Right ventricle myocardium superior (tissue), 1 donor: ENCODE data around the gene TSLP. TPM values are rescaled to one million over a fixed set of nuclear protein-coding genes. Genes with fewer than 3 reads are reported as not detected.
A peak's percentile ranks its signal among the peaks of the same experiment; 100 is the strongest.

Experiments
- ATAC-seq: fragments of 200-7000 bp; cut with Tn5 transposase; one replicate; pipeline ENCODE4 v1.9.1; 2020; ENCODE audit warnings: mild to moderate bottlenecking; ENCODE audit not compliant: poor library complexity
- DNase-seq: peaks from one replicate; pipeline ENCODE4 v3.0.0-alpha.2; 2020
- intact Hi-C: fragments of 100-400 bp; cut with DNase I; formaldehyde crosslinking; loops from one replicate; pipeline ENCODE4 v1.11.2; 2022
- total RNA-seq: library from RNA; stranded (reverse); fragmentation: NEBNext Ultra II Directional; extraction: Animal tissue kit (Norgen Biotek cat#: 25700); gene quantifications from one replicate; pipeline ENCODE4 v1.2.1, GENCODE V29; 2021
- donor health status: DM: no; HTN: yes; CAD: no; lungs with severe emphysema.

Gene TSLP
- total RNA-seq, 1 donor from 2014 or later, result 4.5 TPM

DNA sequence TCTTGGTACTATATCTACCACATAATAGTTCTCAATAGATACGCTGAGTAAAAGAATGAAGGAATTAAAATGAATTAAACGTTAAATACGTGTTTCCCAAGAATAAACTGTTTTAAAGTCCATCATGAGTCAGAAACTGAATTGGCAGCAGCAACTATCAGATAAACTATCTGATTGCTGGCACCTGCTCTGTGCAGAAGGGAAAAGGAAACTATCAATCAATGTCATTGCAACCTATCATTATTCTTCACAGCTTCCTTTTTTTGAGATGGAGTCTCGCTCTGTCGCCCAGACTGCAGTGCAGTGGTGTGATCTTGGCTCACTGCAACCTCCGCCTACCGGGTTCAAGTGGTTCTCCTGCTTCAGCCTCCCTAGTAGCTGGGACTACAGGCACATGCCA, 11.8 kb downstream of the TSLP start:
- no peak for ATAC-seq
- intact Hi-C loops, result no loop called here
- DNase-seq, result no peak

DNA sequence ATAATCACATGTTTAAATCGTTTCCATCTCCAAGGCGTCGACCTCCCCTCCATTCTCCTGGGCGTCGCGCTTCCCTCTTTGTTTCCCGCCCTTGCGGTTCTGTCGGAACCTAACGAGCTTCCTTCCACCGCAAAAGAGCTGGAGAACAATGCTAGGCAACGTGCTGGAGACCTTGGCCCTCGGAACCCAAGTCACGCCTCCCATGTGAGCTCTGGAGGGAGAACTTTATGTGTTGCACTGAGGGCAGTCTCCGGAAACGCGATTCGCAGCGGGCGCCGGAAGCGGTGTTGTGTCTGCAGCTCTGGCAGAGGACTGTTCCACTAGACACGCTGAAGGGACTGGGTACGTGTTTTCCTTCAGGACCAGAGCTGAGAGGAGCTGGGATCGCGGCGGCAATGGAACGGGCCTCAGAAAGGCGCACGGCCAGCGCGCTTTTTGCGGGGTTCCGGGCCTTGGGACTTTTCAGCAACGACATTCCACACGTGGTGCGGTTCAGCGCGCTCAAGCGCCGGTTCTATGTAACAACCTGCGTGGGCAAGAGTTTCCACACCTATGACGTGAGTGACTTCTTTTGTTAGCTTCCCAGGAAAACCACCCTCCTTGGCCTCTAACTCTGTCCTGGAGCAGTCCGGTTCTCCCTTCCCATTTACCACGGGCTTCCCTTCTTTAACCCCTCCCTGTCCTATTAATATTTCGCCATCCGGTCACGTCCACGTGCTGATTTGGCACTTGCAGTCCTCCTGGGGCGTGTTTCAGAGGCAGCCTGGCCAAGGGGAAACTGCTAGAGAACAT, 20.7 kb downstream of the TSLP start, which contains the start of gene WDR36:
Gene WDR36, plus strand, starts transcription at position 287 of the 792 bp plus-strand sequence. Its CDS starts 109 bp downstream, at position 396.
- ATAC-seq, result peak; percentile 99
- peak; percentile 94 for DNase-seq
- intact Hi-C loops, result loop anchor here (10.0 kb wide), 1 partner anchor 337 kb away; no protein-coding TSS in a partner anchor

DNA sequence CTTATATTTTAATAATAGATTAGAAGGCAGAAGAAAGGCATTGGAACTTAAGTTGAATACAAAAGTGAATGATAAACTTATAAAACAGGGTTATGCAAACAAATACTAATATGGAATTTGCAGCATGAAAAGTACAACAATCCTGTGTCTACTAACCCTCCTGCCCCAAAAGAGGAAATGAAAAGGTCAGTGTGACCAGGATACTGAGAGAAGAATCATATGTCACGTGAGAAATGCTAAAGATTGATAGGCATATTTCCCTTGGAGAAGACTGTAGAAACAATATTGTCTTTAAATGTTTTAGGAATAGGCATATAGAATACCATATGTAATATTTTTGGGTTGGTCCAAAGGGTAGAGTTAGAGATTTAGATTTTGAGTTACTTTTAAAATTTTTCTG, 24.5 kb downstream of the TSLP start:
- ATAC-seq, result no peak
- no peak for DNase-seq
- intact Hi-C loops, result loop anchor here (10.0 kb wide), 1 partner anchor 341 kb away; no protein-coding TSS in a partner anchor

DNA sequence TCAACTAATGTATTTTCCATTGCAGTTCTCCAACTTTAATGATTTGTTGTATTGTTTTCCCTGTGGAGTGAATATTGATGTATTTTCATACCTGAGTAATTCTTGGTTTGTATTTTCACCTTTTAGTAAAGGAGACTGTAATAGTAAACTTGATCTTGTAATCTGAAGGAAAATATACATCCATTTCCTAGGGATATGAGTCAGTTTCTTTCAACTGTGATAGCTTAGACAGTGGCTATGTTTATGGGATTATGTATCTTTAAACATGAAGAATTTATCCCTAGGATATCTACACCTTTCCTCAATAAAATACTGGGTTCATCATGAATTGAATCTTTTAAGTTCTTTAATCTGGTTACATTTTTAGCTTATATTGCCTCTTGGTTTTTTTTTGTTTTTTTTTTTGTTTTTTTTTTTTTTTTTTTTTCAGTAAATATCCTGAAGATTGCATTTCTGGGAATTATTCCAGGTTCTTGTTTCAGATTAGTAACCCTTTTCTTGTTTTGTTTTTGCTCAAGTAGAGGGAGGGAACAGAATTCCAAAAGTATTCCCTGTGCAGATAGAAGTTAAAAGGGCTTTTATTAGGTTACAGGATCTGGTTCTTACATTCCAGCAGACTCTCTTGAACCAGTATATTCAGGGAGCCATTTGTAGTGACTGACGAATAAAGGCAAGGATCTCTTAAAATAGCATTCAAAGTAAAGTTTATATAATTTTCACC, 27.7 kb downstream of the TSLP start:
- ATAC-seq (no peak), DNase-seq (no peak)
- intact Hi-C loops, result loop anchor here (10.0 kb wide), 1 partner anchor 344 kb away; no protein-coding TSS in a partner anchor

DNA sequence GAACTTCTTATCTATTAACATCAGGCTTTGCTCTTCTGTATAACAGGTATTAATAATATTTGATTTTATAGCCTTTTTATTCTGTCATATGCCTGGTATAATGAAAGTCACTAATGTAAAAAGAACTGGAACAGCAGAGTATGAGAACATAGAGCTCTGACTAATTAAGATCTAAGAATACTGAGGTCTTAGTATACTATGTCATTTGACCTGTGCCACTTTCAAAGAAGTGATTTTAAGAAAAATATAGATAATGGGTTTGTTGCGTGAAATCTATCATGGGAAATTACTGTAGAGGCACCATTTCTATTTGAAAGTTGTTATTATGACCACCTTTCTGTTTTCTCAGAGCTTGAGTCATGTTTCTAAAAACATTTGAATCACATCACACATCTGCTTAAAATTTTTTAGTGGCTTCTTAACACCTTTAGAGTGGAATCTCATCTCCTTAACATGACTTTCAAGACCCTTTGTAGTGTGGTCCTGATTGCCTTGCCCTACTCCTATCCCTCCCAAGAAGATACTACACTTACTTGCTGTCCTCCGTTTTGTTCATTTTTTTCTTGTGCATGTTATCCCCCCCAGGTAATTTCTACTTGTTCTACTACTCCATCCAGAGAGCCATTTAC, 34.9 kb downstream of the TSLP start:
- DNase-seq, result no peak
- intact Hi-C loops, result no loop called here
- ATAC-seq, result no peak

DNA sequence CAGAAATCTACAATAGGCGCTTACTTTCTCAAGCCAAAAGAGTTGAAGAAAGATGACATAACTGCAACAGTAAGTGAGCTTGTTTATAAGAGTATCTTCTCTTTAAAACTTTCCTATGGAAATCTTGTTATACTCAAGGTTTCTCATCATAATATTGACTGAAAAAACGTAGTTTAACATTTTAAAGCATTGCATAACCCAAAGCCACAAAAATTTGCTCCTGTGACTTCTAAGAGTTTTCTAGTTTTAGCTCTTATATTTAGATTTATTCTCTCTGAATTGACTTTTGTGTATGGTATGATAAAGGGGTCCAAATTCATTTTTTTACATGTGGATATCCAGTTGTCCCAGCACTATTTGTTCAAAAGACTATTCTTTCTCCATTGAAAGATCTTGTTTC, 35.9 kb downstream of the TSLP start:
- DNase-seq (no peak), ATAC-seq (no peak)
- intact Hi-C loops, result no loop called here

DNA sequence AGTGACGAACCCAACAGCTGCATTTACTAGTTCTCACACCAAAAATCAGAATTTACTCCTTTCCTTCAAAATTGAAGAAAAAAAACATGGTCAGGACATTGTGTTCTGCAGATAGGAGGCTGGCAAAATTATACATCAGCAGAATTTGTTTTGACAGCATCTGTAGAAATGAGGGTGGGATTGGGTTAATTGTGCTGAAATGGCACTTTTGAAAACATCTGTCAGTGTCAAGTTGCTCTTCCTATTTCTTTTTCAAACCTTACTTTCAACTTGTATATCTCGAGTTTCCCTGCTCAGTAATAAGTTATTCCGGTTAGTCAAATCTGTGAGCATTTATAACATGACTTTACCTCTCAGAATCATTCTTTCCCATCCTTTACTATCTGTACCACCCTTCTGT, 40.4 kb downstream of the TSLP start:
- intact Hi-C loops, result no loop called here
- ATAC-seq, result no peak
- DNase-seq, result no peak

DNA sequence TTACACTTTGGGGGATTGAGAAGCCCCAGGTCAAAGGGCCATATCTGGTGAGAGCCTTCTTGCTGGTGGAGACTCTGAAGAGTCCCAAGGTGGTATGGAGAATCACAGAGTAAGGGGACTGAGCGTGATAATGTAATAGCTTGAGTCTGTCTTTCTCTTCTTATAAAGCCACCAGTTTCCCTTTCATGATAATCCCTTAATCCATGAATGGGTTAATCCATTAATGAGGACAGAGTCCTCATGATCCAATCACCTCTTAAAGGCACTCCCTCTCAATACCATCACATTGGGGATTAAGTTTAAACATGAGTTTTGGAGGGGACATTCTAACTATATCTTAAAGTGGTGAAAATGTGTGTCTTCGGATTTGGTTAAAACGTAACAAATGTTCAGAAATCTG, 42.2 kb downstream of the TSLP start:
- DNase-seq (no peak), ATAC-seq (no peak)
- intact Hi-C loops, result no loop called here

DNA sequence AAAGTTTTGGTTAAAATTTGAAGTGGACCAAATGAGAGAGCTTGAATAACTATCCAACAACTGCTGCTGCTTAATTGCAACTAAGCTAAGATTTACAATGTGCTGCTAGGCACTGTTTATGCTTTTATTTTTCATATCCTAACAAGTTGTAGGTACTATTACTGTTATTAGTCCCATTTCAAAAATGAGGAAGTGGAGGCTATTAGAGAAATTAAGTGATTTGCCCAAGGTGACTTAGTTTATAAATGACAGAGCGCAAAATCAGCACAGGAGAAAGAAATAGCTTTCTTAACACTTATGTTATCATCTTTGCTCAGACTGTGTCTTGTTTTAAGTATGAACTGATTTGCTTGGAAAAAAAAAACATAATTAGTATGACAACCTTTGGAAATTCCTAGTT, 43.7 kb downstream of the TSLP start:
- ATAC-seq (no peak), DNase-seq (no peak)
- intact Hi-C loops, result no loop called here

DNA sequence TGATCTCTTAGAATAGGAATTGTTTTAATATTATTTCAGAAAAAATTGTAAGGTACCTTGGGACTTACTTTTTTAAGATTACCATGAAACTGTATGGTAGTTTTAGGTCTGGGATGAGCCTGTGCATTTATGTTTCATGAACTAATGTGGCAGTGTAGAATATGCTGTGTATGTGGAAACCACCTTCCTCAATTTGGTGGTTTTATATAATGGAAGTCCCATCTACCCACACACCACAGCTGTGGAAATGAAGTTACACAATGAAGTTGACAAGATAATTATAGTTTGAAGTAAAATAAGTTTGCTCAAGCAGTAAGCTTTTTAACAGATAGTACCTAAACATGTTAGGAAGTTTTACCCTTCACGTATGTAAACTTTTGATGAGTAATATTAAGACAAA, 45.0 kb downstream of the TSLP start:
- intact Hi-C loops, result no loop called here
- peak; percentile 58 for ATAC-seq
- DNase-seq, result no peak

DNA sequence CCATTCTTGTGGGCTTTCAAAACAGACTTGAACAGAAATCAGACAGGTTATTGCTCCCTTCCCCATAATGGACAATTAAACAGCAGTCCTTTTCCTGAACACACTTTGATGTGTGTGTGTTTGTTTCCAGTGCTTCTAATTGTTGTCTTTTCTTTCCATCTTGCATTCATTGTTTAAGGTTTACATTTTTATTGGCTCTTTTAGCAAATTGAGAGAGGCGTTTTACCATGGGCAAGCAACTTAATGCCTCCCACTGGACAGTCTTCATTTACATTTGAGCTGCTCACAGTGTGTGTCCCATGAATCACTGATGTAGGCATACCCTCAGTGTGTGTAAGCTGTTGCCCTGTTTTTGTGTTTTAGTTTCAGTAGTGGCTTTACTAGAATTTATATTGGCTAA, 45.6 kb downstream of the TSLP start:
- DNase-seq (no peak), ATAC-seq (no peak)
- intact Hi-C loops, result no loop called here

DNA sequence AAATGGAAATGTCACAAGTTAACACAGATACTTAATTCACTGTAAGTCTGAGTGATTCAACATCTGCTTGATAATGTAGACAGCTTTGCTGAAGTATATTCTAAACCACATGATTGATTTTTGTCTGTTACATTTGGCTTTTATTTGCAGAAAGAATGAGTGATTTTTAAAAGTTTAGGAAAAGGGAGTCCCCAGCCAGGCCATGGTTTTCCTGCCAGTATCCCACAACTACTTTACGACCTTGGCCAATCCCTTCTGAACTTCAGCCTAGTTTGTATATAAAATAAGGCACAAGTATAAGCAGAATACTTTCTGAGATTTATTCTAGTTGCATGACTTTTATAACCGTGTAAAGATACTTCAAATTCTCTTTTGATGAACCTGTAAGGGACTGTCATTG, 47.7 kb downstream of the TSLP start:
- intact Hi-C loops, result no loop called here
- DNase-seq (no peak), ATAC-seq (no peak)

DNA sequence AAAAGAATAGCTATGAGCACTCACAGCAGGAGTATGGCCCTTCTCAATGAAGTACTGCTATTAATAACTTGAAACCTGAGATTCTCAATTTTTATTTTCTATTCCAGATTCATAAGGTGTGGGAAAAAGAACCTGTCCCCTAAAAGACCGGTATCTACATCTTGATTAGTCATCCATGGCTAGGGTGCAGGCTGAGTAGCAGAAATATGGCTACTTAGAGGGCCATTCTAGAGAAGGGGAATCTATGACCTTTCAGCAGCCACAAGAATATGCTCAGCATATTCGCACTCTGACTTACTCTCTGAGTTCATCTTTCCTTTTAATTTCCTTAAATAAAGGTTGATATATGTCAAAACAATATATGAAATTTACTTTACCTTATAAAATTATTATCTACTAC, 48.3 kb downstream of the TSLP start:
- no peak for ATAC-seq
- intact Hi-C loops, result no loop called here
- DNase-seq, result no peak

DNA sequence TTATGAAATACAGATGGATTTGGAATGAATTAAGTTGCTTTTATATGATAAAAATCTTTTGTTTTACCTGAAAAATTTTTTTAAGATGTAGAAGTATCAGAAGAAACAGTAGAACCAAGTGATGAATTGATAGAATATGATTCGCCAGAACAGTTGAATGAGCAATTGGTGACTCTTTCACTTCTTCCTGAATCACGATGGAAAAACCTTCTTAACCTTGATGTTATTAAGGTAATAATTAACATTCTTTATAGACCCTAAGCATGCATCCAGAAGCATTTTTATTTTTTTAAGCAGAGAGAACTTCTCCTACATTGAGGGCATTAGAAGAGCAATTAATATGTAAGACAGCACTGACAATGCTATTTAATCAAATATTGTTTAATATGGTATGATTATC, 49.4 kb downstream of the TSLP start:
- intact Hi-C loops, result no loop called here
- ATAC-seq (no peak), DNase-seq (no peak)

DNA sequence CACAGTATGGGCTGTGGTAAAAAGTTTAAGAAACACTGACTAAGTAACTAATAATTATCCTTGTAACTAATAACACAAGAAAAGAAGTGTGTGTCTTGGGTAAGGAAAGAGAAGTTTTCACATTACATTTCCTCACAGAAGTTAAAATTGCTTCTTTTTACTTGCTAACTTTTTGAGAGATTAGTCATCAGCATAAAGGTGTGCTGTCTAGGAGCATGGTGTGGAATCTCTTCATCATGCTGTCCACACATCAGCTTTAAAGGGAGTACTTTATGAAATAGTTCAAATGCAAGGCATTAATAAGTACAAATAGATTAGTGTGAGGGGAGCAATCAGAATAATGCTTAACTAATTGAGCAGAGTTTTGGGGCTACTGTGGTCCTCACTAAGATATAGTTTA, 50.4 kb downstream of the TSLP start:
- intact Hi-C loops, result no loop called here
- DNase-seq (no peak), ATAC-seq (no peak)

DNA sequence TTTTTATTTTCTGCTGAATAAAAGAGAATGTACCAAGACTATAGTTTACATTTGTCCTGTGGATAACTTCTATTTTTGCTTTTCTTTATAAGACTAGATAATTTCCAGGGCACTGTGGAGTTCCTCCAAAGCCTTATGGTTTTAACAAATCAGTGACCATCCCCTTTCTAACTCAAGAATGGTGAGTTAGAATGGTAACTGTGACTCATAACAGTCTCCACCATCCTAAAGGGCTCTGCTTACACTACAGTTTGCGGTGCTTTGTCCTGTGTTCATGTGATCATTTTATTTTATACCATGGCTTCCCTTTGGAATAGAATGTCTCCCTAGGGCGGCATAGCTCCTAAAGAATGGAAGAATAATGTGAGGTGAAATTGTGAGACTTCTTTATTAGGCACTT, 50.9 kb downstream of the TSLP start:
- DNase-seq, result no peak
- intact Hi-C loops, result no loop called here
- no peak for ATAC-seq

DNA sequence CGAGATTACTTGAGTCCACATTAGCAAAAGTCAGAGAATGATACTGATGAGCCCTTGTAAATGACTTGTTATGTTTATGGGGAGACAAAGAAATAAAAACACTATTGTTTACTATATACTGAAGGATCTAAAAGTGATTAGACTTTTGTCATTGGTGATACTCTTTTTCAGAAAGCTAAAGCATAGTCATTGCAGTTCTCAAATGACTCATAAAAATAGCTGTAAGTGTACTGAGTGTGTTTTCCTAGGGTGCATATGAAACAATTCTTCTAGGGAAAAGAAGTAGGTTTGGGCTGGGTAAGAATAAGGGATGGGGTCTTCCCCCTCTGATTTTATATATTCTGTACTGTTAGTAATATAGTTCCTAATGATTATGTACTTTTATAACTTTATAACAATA, 53.3 kb downstream of the TSLP start:
- DNase-seq (no peak), ATAC-seq (no peak)
- intact Hi-C loops, result no loop called here

DNA sequence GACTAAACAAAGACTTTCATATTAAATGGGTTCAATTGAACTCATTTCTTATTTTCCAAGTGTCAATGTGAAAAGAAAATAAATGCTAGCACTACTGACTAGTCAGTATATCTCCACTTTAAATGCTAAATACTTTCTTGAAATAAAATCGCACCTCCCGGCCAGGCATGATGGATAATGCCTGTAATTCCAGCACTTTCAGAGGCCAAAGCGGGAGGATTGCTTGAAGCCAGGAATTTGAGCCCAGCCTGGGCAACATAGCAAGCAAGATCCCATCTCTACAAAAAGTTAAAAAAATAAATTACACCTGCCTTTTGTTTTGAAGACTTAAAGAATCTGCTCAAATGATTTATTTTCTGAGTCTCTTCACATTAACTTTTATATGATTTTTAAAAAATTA, 55.4 kb downstream of the TSLP start:
- intact Hi-C loops, result no loop called here
- no peak for ATAC-seq

More for the DNA sequence above, 55.4 kb downstream of the TSLP start:
- DNase-seq, result no peak
